ENCODE data around the gene CTNNA3.

Gene CTNNA3

GRCh38 chr10:65945061-65945460 lies 1750.9 kb downstream of the CTNNA3 start:
- DNase-seq (ENCODE audit: low spot score), result no peak

- DNase-seq (ENCODE audit: low spot score), result no peak
These were observed 1752.5 kb downstream of the CTNNA3 start for GRCh38 chr10:65943451-65943850.

GRCh38 chr10:65940816-65941662 lies 1755.0 kb downstream of the CTNNA3 start:
- DNase-seq (ENCODE audit: low spot score), result no peak

GRCh38 chr10:65940105-65940504 lies 1755.9 kb downstream of the CTNNA3 start:
- no peak for DNase-seq (ENCODE audit: low spot score)

- no peak for DNase-seq (ENCODE audit: low spot score)
These were observed 1764.5 kb downstream of the CTNNA3 start for GRCh38 chr10:65931291-65932070.

- DNase-seq (ENCODE audit: low spot score), result no peak
These were observed 1784.7 kb downstream of the CTNNA3 start for GRCh38 chr10:65911151-65911835.

GRCh38 chr10:65910209-65910608 lies 1785.8 kb downstream of the CTNNA3 start:
- DNase-seq (ENCODE audit: low spot score), result no peak

GRCh38 chr10:65907199-65907712 lies 1788.7 kb downstream of the CTNNA3 start:
- DNase-seq (ENCODE audit: low spot score), result no peak

GRCh38 chr10:65903620-65904019 lies 1792.4 kb downstream of the CTNNA3 start:
- no peak for DNase-seq (ENCODE audit: low spot score)

GRCh38 chr10:65900271-65900670 lies 1795.7 kb downstream of the CTNNA3 start:
- peak; percentile 43 for DNase-seq (ENCODE audit: low spot score)

GRCh38 chr10:65898055-65898454 lies 1797.9 kb downstream of the CTNNA3 start:
- no peak for DNase-seq (ENCODE audit: low spot score)

- DNase-seq (ENCODE audit: low spot score), result no peak
These were observed 1801.0 kb downstream of the CTNNA3 start for GRCh38 chr10:65894961-65895360.

GRCh38 chr10:65894379-65894778 lies 1801.6 kb downstream of the CTNNA3 start:
- no peak for DNase-seq (ENCODE audit: low spot score)

GRCh38 chr10:65893676-65894075 lies 1802.3 kb downstream of the CTNNA3 start:
- no peak for DNase-seq (ENCODE audit: low spot score)

- no peak for DNase-seq (ENCODE audit: low spot score)
These were observed 1803.7 kb downstream of the CTNNA3 start for GRCh38 chr10:65892284-65892683.

GRCh38 chr10:65891073-65891981 lies 1804.7 kb downstream of the CTNNA3 start:
- DNase-seq (ENCODE audit: low spot score), result no peak

- DNase-seq (ENCODE audit: low spot score), result no peak
These were observed 1831.5 kb downstream of the CTNNA3 start for GRCh38 chr10:65864529-65864928.

- DNase-seq (ENCODE audit: low spot score), result no peak
These were observed 1832.0 kb downstream of the CTNNA3 start for GRCh38 chr10:65864036-65864435.

Data from SK-N-DZ (cell line).